Activated T-helper 1 cell treated with Interleukin-2 at 50 U/mL for 16 hours (primary cell): ENCODE measurements around the gene SLC48A1.

ENCODE experiments used
- DNase-seq: peaks from one replicate; pipeline ENCODE4 v3.0.0-alpha.2; 2020; ENCODE audit warnings: low read depth

SLC48A1 gene

DNA sequence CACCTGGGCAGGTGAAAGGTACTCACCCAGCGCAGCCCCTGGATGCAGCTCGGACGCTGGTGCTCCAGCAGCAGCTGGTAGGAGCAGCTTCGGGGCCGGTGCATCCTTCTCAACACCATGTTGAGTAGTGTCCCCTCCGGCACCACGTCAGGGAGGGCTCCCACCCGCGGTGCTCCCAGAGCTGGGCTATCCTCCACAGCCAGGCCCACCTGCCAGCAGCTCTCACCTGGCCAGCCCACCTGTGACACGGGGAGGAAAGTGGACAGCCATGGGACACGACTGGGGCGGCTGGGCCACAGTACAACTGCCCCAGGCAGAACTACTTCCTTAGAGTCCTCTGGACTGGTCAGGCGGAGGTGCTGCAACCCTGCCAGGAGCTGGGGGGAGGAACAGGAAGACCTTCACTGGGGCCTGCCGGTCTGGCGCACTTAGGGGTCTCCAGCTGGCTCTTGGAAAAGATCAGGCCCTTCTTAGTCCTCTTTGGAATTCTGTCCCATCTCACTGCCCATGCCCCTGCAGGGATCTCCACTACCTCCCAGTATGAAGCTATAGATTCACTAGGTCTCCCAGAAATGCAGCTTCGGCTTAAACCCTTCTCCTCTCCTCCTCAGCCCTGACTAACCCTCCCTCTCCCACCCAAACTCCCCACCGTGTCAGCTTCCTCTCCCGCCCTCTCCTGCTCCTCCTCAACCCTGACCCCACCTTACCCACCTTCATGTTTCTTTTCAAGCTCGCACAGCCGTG is 15.0 kb upstream of the SLC48A1 start:
- no peak for DNase-seq

DNA sequence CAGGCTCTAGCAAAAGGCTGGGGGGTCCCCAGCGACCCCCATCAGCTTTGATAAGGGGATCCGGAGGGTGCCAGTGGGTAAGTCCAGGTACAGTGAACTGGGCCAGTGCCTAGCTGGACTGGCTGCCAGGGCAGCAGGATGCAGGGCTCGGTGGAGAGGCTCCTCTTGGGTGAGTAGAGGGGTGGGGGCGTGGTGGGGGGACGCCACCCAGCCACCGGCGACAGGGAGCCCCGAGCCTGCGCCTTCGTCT is 14.5 kb upstream of the SLC48A1 start:
- no peak for DNase-seq

DNA sequence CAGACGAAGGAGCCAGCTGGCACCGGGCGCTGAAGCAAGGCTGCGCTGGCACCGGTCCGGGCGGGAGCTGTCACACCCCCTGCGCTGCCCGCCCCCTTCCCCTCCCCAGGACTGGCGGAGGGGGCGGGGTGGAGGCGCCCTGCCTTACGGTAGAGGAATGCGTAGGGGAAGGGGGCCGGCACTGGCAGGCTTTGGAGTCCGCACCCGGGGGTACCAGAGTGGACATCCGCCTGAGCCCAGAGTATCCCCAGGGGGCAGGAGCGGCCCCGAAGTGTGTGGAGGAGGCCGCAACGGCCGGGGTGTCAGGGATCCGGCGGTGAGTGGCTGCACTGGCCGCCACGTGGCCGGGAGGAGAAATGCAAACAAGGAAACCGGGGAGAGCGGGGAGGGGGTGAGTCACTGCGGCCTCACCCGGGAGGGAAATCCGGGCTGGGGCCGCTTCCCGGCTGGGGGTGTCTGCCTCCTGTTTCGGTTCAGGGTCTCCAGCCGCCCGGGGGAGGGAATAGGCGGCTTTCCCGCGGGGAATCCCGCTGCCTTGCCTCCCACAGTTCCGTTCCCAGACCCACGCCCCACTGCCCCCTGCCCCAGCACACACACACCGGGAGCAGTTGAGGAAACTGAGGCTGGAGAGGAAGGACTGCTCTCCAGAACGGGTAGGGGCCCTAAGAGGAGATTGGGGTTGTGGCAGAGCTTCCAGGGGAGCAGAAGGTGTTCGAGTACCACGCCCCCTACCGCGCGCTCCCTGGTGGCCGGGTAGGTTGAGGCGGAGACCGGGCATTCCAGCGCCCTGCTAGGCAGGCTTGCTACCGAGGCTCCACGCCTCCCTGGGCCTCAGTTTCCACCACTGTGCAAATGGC is 14.0 kb upstream of the SLC48A1 start, which contains the start of gene RAPGEF3:
TSS of gene RAPGEF3 (minus strand) at position 47 of the 857 bp plus-strand sequence. CDS start 324 bp downstream, outside the sequence.
- DNase-seq, result peak; percentile 63

DNA sequence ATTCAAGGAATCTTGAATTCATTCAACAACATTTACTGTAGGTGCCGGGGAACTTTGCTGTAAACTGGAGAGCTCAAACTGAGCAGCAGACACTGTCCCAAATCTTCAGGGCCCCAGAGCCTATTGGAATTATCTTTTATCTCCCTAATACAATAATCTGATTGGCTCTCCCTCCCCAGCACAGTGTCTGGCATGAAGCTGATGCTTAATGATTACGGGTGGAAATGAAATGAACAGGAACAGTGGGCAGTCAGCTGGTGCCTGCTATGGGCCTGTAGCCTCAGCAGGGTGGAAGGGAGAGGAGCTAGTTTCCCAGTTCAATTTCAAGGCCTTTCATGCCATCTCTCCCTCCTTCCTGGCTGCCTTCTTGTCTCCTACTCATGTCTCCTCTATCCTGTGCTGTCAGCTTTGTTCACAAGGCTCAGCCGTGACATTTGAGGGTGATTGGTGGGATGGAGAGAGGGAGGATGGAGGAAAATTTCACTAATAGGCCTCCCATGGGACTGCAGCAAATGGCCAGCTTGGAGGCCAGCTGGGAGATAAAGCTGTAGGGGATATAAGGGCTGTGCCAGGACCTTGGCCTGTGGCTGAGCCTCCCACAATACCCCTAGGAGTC is 10.1 kb upstream of the SLC48A1 start:
- DNase-seq, result no peak

DNA sequence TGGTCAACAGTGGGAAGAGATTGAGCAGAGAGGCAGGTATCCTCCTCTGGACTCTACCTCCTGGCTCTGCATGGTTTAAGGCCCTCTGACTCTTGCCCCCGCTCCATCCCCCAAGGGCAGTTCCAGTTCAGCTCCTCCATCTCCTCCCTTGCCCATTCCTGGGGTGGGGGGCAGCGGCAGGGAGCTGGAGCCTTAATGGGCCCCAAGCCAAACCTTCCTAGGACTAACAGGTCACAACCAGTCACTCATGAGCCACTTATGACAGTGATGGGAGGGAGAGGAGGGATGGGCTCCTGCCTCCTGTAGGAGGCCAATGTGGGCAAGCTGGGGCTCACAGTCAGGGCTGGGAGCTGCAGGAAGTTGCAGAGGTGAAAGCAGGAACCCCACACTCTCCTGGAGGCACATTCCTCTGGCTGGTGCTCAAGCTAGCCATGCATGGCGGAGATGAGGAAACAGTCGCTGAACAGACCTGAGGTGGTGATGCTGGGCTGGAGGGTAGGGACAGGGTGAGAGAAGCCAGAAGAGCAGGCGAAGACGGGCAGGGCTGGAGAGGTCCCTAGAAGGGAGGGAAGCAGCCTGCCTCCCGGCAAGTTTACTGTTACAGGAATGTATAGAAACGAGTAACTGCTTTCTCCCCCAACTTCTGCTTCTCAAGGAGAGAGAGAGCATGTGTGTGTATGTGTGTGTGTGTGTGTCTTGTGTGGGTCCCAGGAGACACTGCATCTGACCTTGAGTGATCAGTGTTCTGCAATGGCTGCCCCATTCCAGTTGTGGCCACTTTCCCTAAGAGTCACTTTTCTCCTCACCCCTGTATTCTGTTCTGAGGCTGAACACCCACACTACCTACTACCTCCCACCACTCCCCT is 9.3 kb upstream of the SLC48A1 start:
- no peak for DNase-seq

- DNase-seq, result no peak
Measured at GRCh38 chr12:47766502-47767215, 6.4 kb upstream of the SLC48A1 start.

- peak; percentile 51 for DNase-seq
Measured at GRCh38 chr12:47767216-47767724, 5.8 kb upstream of the SLC48A1 start.

DNA sequence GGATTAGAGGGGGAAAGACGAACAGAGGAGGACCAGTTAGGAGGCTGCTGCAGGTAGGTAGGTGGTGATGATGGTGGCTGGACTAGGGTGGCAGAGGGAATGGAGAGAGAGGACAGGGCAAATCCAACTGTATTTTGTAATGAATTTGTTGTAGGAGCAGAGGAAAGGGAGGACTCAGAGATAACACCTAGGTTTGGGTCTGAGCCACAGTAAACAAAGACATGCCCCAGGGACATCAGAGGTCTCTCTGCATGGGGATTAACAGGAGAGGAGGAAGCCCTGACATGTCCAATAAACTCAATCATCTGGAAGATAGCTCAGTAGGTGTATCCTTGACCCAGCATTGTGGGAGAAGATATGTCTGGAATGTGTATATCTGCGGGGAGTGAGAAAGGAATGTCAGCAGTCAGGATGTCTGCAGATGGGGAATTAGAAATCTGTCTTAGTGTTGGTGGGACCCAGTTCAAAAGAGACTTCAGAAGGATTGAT is 4.7 kb upstream of the SLC48A1 start:
- DNase-seq, result no peak

DNA sequence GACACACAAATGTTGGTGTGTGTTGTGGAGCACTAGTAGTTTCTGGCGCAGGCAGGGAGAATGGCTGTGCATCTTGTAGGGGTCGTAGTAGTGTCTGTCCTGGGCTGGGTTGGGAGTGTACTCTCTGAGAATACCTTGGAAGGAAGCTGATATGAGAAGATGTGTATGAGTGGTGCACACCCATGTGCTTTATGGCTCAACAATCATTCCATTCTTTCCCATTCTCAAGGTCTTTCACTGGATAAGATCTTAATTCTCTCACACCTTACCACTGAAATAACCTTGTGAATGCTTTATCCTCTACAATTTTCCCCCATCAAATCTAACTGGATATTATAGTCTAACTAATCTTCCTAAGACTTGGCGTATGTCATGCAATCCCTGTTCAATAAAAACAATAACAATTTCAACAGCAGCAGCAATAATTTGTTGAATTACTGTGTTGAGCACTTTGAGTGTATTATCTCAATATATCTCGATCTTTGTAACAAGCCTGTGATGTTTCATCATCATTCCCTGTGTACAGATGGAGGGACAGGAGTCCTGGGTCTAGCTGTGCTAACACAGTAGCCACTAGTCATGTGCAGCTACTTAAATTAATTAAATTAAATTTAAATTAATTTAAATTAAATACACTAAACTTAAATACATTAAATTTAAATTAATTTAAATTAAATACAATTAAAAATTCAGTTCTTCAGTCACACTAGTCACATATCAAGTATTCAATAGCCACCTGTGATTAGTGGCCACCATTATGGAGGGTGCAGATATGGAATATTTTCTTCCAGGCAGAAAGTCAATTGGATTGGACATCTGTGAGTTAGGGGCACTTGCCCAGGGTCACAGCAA is 3.6 kb upstream of the SLC48A1 start:
- no peak for DNase-seq

DNA sequence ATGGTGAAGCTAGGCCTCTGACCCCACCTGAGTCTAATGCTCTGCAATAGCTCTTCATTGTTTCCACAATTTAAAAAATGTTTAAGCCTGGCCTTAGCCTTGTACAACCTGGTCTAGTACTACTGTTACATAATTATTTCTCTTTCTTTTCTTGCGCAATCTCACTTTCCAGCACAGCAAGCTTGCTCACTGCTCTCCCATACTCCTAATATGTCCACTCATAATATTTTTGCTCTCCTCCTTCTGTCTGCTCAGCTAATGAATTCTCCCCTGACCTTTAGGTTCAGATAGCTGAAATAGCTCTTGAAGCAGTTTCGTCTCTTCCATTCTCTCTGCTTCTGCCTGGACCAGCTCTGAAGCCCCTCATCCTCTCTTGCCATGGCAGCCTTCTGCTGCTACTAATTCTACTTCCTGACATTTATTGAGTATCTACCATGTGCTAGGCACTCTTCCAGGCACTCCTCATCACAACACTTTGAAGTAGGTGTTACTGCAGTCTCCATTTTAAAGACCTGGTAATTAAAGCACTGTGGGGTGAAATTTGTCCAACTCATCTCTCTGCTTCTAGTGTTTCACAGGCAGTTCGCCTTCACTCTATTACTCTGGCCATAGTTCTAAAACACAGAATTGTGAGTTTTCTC is 2.8 kb upstream of the SLC48A1 start:
- no peak for DNase-seq

DNA sequence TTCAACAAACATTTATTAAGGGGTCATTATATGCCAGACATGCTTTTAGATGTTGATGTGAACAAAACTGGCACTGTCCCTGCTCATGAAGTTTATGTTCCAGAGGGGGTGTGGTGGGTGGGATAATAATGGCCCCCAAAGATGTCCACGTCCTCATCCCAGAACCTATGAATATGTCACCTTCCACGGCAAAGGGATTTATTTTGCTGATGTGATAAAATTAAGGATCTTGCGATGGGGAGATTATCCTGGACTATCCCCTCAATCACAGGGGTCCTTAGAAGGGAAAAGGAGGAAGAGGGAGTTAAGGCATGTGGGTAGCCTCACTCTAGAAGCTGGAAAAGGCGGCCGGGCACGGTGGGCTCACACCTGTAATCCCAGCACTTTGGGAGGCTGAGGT is 1.7 kb upstream of the SLC48A1 start:
- DNase-seq, result no peak

DNA sequence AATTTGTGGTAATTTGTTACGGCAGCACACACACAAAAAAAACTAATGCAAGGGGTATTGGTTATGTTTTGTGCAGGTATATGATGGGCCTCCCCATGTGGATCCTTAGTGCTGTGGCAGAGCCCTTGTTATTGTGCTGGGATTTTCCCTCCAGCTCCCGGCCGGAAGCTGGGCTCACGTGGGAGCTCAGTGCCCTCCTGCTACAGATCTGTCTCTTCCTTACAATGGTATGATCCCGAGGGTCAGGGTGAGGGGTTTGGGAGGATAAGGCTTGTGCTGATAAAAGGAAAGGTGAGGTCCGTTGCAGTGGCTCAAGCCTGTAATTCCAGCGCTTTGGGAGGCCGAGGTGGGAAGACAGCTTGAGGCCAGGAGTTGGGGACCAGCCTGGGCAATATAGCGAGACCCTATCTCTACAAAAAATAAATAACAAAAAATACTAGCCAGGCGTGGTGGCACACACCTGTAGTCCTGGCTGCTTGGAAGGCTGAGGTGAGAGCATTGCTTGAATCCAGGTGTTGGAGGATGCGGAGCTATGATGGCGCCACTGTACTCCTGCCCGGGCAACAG is 861 bp upstream of the SLC48A1 start:
- no peak for DNase-seq

GRCh38 chr12:47772738-47773061 is 338 bp upstream of the SLC48A1 start:
- no peak for DNase-seq

- DNase-seq, result no peak
Measured at GRCh38 chr12:47773858-47774580, 981 bp downstream of the SLC48A1 start.

DNA sequence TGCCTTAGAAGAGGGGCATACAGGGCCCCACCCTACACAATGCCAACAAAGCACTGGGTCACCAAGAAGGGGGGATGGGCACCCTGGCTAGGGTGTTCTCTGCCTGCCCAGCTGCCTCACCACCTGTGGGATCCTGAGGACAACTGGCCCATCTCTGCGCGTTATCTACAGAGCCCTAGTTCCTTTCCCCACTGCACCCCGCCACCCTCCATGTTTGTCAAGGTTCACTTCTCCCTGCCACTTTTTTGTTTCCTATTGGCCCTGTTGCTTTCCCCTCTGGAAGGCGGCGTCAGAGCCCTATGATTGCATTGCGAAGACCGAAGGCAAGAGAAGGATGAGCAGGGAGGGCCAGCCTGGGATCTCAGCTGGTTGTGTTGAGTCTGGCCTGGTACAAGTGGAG is 1.6 kb downstream of the SLC48A1 start:
- no peak for DNase-seq

DNA sequence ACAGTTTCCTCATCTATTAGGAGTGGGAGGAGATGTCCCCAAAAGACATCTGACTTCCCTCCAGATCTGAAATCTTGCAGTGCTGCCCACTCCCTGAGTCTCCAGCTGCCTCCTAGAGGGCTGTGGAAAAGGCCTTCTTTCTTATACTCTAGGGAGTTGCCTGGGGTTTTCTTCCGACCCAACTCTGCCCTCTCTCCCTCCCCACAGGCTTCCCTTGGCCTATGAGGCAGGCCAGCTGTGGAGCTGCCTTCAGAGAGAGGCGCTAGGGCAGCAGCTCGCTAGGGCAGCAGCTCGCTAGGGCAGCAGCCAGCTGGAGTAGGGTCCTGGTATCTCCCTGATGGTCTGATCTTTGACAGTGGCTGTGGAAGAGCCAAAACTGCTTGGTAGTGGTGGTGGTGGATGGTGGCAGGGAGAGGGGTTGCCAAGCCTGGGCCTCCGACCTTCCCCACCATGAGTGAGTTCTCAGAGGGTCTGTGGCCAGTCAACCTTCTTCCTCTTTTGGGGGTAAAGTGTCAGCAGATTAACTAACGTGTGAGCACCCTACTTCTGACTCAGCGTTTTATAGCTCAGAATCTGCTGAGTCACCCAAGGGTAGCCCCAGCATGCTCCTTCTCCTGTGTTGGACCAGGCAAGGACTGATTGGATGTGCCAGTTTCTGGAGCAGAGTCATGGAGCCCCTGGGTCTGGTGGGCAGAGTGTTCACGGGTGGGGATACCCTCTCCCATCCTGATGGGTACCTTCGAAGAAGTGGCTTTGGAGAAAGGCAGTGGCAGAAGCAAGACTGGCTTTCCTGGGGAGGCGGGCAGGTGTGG is 2.3 kb downstream of the SLC48A1 start:
- DNase-seq, result no peak

DNA sequence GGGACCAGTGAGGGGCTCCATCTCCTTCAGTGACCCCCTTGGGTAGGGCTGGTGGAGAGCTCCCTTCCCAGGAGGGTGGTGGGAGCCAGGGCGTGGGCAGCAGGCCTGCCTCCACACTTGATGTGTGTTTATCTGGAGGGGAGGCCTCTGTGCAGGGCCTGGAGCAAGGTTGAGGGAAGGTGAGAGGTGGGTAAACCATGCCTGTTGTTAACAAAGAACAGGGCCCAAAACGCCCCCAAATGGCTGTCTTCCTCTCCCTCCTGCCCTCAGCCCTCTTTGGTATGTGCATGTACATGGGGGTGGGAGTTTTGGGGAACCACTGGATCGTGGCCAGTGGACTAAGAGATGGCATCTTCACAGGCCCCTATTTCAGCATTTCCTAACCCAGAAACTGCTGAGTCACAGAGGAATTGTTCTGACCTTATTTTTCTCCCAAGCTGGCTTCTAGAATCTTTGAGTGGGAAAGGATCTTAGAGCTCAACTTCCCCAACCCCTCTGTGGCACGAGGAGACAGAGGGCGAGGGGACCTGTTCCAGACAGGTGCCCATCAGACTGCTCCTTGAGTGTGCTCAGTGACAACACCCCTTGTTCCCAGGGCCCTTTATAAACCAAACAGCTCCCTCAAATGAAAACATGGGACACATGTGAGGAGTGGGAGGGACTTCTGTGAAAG is 3.6 kb downstream of the SLC48A1 start:
- no peak for DNase-seq
